GM13977 (cell line): ENCODE results near the gene VPS13D.

Source experiments
- DNase-seq: peaks from one replicate; pipeline ENCODE4 v3.0.0; 2012; ENCODE audit warnings: low spot score
- in situ Hi-C: fragments of 300-500 bp; cut with MboI; formaldehyde crosslinking; loops from one replicate; pipeline ENCODE4 v1.12.0; 2022; ENCODE audit warnings: low sequenced_read_pairs, low pct_unique_long_range_greater_than_20kb, mixed read lengths, inconsistent platforms; ENCODE audit not compliant: unreplicated experiment
- TF ChIP-seq, protein P1 (sequence below): IDR thresholded peaks from 2 replicates; pipeline ENCODE4 v1.5.1; 2012; ENCODE audit warnings: mild to moderate bottlenecking, control low read depth; ENCODE audit not compliant: insufficient read depth; ENCODE audit errors: extremely low read depth, missing control alignments

VPS13D gene

DNA sequence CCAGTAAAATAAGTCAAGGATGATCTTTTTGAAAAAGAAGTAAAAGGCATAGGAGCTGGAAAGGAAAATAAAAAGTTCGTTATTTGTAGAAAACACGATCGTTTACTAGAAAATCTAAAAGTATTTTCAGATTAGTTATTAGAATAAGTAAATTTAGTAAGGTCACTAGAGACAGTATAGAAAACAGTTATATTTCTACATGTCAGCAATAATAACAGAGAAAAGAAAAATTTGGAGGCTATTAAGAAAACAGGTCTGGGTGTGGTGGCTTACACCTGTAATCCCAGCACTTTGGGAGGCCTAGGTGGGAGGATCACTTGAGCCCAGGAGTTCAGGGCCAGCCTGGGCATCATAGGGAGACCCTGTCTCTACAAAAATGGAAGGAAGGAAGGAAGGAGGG, 181.3 kb downstream of the VPS13D start:
- no peak for DNase-seq
- in situ Hi-C loops, result no loop called here
- TF ChIP-seq, protein P1, sequence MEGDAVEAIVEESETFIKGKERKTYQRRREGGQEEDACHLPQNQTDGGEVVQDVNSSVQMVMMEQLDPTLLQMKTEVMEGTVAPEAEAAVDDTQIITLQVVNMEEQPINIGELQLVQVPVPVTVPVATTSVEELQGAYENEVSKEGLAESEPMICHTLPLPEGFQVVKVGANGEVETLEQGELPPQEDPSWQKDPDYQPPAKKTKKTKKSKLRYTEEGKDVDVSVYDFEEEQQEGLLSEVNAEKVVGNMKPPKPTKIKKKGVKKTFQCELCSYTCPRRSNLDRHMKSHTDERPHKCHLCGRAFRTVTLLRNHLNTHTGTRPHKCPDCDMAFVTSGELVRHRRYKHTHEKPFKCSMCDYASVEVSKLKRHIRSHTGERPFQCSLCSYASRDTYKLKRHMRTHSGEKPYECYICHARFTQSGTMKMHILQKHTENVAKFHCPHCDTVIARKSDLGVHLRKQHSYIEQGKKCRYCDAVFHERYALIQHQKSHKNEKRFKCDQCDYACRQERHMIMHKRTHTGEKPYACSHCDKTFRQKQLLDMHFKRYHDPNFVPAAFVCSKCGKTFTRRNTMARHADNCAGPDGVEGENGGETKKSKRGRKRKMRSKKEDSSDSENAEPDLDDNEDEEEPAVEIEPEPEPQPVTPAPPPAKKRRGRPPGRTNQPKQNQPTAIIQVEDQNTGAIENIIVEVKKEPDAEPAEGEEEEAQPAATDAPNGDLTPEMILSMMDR, result no peak

DNA sequence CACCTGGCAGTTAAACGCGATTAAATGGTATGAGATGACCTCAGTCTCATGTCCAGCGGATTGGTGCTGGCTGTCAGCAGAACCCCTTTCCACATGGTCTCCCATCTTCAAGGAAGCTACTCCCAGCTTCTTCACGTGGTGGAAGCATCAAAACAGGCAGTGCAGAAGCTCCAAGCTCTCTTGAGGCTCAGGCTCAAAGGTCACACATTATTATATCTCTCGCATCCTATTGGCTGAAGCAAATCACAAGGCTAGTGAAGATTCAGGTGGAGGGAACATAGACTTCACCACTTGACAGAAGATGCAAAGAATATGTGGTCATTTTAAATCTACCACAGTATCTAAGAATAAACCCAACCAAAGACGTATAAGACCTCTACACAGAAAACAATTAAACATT, 181.9 kb downstream of the VPS13D start:
- in situ Hi-C loops, result no loop called here
- no peak for DNase-seq
- TF ChIP-seq, protein P1, result no peak

DNA sequence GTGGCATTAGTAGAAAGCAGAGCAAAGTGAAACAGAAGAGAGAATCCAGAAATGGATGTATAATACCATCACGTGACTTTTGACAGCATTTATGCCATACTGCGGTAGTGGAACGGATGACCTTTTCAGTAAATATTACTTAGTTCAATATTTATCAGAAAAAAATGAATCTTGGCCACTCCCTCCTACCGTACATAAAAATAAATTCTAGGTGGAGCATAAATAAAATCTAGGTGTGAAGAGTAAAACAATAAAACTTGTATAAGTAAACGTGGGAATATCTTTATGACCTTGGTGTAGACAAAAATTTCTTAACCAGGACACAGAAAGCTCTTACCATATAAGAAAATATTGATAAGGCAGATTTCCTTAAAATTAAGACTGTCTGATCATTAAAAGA, 182.6 kb downstream of the VPS13D start:
- TF ChIP-seq, protein P1, result no peak
- in situ Hi-C loops, result no loop called here
- DNase-seq, result no peak

DNA sequence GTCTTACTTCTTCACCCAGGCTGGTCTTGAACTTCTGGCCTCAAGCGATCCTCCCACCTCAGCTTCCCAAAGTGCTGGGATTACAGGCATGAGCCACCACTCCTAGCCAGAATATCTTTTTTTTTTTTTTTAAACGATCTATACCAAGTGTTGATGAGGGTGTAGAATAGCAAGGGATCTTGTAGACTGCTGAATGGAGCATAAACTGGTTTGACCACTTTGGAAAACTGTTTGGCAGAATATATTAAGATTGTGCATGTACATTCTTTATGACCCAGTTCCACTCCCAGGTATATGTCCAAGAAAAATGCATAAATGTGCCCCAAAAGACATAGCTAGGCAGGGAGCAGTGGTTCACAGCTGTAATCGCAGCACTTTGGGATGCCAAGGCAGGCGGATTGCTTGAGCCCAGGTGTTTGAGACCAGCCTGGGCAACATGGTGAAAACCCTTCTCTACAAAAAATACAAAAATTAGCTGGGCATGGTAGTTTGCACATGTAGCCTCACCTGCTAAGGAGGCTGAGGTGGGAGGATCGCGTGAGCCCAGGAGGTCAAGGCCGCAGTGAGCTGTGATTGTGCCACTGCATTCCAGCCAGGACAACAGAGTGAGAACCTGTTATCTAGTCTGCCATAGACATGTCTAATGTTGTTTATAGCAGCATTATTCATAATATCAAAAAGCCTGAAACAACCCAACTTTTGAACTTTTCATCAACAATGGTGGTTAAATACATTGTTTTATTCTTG, 184.0 kb downstream of the VPS13D start:
- in situ Hi-C loops, result no loop called here
- DNase-seq, result no peak
- TF ChIP-seq, protein P1, result no peak

DNA sequence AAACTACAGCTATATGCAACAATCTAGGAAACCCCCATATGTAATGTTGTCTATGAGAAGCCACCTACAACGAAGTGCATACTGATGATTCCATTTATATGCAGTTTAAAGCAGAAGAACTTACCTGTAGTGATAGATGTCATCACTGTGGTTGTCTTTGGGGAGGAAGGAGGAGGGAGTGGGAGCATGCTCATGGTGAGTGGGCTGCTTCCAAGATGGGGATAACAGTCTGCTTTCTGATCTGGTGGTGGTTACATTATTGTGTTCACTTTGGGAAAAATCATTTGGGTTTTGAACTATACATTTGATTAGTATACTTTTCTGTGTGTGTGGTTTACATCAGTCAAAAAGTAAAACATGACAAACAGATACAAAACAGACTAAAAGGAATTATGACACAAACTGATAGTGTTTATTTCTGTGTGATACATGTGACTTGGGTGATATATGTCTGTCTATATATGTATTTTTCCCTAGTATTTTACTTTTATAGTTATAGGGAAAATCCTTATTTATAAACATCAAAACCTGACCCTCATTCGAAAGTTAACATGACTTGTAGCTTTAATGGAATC, 184.7 kb downstream of the VPS13D start:
- in situ Hi-C loops, result no loop called here

DNA sequence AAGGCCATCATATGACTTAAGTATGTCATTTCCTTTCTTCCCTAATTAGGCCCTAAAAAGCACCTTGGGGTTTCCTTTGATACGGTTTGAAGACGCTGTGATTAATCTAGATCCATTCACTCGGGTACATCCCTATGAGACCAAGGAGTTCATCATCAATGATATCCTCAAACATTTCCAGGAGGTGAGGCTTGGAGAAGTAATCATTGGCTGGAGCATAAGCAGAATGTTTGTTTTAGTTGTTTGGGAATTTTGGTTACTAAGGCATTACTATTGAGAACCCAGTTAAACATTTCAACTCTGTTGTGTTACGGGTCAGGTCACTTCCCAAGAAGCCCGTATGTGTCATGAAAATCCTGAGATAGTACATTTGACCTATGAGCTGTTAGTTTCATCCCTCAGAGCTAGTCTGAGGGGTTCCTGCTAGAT, 185.2 kb downstream of the VPS13D start:
- TF ChIP-seq, protein P1, result no peak
- in situ Hi-C loops, result no loop called here
- no peak for DNase-seq

More for the DNA sequence above, 184.7 kb downstream of the VPS13D start:
- no peak for DNase-seq
- TF ChIP-seq, protein P1, result no peak
